HepG2 (cell line): Measurements from ENCODE around the gene OVAAL. TPM values are rescaled to one million over a fixed set of nuclear protein-coding genes. Genes with fewer than 3 reads are reported as not detected.

ENCODE experiments used
- ATAC-seq: fragments of 200-7000 bp; cut with Tn5 transposase; 3 replicates; pipeline ENCODE4 v1.9.1; 2020; ENCODE audit warnings: mild to moderate bottlenecking, moderate library complexity
- BruUV-seq: library from RNA; stranded (reverse); fragments of 400-500 nt; replicated peaks from 2 replicates; lab custom pipeline; 2021; lab: Mats Ljungman, UMichigan
- CTCF ChIA-PET: fragments of 300-600 bp; formaldehyde crosslinking; extraction: SDS; loops from one replicate; lab custom pipeline; 2021; ENCODE audit warnings: low total read pairs, inconsistent platforms, low intra/inter-chr PET ratio; lab: Yijun Ruan, JAX
- POLR2A ChIA-PET: fragments of 350-600 bp; sonication (Branson Sonifier 250); formaldehyde crosslinking; loops from one replicate; lab custom pipeline; 2020; ENCODE audit warnings: antibody characterized with exemption, inconsistent platforms; lab: Yijun Ruan, JAX
- DNase-seq: peaks from one replicate; pipeline ENCODE4 v3.0.0-alpha.2; 2015; ENCODE audit warnings: low spot score
- FAIRE-seq: peaks from 3 replicates; lab custom pipeline; 2011; peaks lifted over from hg19 to GRCh38; lab: Jason Lieb, UNC
- H2AFZ ChIP-seq: one replicate; pipeline ENCODE4 v1.6.1; 2011; ENCODE audit warnings: low read length, inconsistent platforms
- H3K27ac ChIP-seq: fragments of 300-600 bp; 3 replicates; pipeline ENCODE4 v1.8.0; 2011; ENCODE audit warnings: mixed run types, mild to moderate bottlenecking, mixed read lengths, low read length, inconsistent platforms; ENCODE audit not compliant: insufficient read depth; ENCODE audit errors: extremely low read length
- H3K27me3 ChIP-seq, 2 experiments: fragments of 200-600 bp in 1 of 2; 2 replicates in 1 of 2; 3 replicates in 1 of 2; pipeline versions ENCODE4 v1.6.0 to v1.8.0; 2011; ENCODE audit warnings: low read length in 2 of 2, mild to moderate bottlenecking in 2 of 2, moderate library complexity in 2 of 2, inconsistent platforms in 1 of 2; ENCODE audit not compliant: insufficient read depth in 2 of 2, control insufficient read depth in 1 of 2
- H3K36me3 ChIP-seq, 2 experiments: fragments of 200-600 bp in 1 of 2; replicated peaks in 1 of 2; 2 replicates in 1 of 2; 3 replicates in 1 of 2; pipeline versions ENCODE4 v1.5.1 to v1.8.0; 2011; ENCODE audit warnings: low read length in 2 of 2, inconsistent platforms in 1 of 2; ENCODE audit not compliant: insufficient read depth in 2 of 2, control insufficient read depth in 1 of 2
- H3K4me1 ChIP-seq: 2 replicates; pipeline ENCODE4 v1.5.1; 2012; ENCODE audit warnings: low read length, inconsistent platforms; ENCODE audit not compliant: insufficient read depth
- H3K4me2 ChIP-seq: 2 replicates; pipeline ENCODE4 v1.6.0; 2011; ENCODE audit warnings: low read depth, low read length, inconsistent platforms
- H3K4me3 ChIP-seq, 3 experiments: fragments of 200-600 bp in 1 of 3; sonication (generic), shearing (Covaris generic) in 1 of 3; replicated peaks in 1 of 3; 2 replicates each; pipeline ENCODE4 v1.5.1; 2011 to 2016; ENCODE audit warnings: low read length in 3 of 3, inconsistent platforms in 2 of 3, low read depth in 2 of 3, mild to moderate bottlenecking in 2 of 3, control low read depth in 1 of 3, mixed read lengths in 1 of 3; ENCODE audit not compliant: insufficient read depth in 1 of 3
- H3K79me2 ChIP-seq: one replicate; pipeline ENCODE4 v1.6.1; 2011; ENCODE audit warnings: low read length, inconsistent platforms; ENCODE audit not compliant: insufficient read depth
- H3K9ac ChIP-seq: 2 replicates; pipeline ENCODE4 v1.6.0; 2011; ENCODE audit warnings: mild to moderate bottlenecking, low read depth, low read length, inconsistent platforms; ENCODE audit not compliant: insufficient read depth
- H3K9me3 ChIP-seq: 2 replicates; pipeline ENCODE4 v1.5.1; 2012; ENCODE audit warnings: mild to moderate bottlenecking, low read length
- H4K20me1 ChIP-seq: 2 replicates; pipeline ENCODE4 v1.6.0; 2011; ENCODE audit warnings: inconsistent platforms, mild to moderate bottlenecking, low read length, moderate library complexity; ENCODE audit not compliant: insufficient read depth
- AKNA ChIP-seq: sonication (generic); formaldehyde crosslinking; IDR thresholded peaks from 2 replicates; pipeline ENCODE4 v1.4.0; 2020; ENCODE audit warnings: missing genetic modification reagents, borderline replicate concordance
- E2F1 ChIP-seq: sonication (generic); formaldehyde crosslinking; IDR thresholded peaks from 2 replicates; pipeline ENCODE4 v1.5.0; 2020; ENCODE audit warnings: missing genetic modification reagents
- GATAD2A ChIP-seq: IDR thresholded peaks from 2 replicates; pipeline ENCODE4 v1.6.1; 2016
- MLLT10 ChIP-seq: sonication (generic); formaldehyde crosslinking; IDR thresholded peaks from 2 replicates; pipeline ENCODE4 v1.4.0; 2020; ENCODE audit warnings: missing genetic modification reagents
- MYNN ChIP-seq: sonication (generic); formaldehyde crosslinking; IDR thresholded peaks from 2 replicates; pipeline ENCODE4 v1.4.0; 2020; ENCODE audit warnings: mild to moderate bottlenecking, low read depth, missing genetic modification reagents
- NONO ChIP-seq, 2 experiments: fragments of 450-650 bp in 1 of 2; sonication (generic) in 1 of 2; formaldehyde crosslinking in 1 of 2; IDR thresholded peaks in 1 of 2; conservative IDR thresholded peaks in 1 of 2; 2 replicates each; pipeline versions ENCODE4 v1.6.1 to v1.8.0; 2017 to 2022; ENCODE audit warnings: mild to moderate bottlenecking in 1 of 2, missing genetic modification reagents in 1 of 2, moderate library complexity in 1 of 2
- RFX3 ChIP-seq: IDR thresholded peaks from 2 replicates; pipeline ENCODE4 v1.6.1; 2016; ENCODE audit warnings: missing biosample characterization, missing genetic modification reagents
- SP5 ChIP-seq: IDR thresholded peaks from 2 replicates; pipeline ENCODE4 v1.6.1; 2016; ENCODE audit warnings: low read depth, borderline replicate concordance
- ZBED4 ChIP-seq: sonication (generic); formaldehyde crosslinking; IDR thresholded peaks from 2 replicates; pipeline ENCODE4 v1.4.0; 2020; ENCODE audit warnings: missing genetic modification reagents, borderline replicate concordance
- ZNF639 ChIP-seq: conservative IDR thresholded peaks from 2 replicates; pipeline ENCODE4 v1.6.1; 2018; ENCODE audit warnings: missing genetic modification reagents
- ZNF781 ChIP-seq: sonication (generic); formaldehyde crosslinking; IDR thresholded peaks from 2 replicates; pipeline ENCODE4 v1.5.1; 2020; ENCODE audit warnings: borderline replicate concordance, mild to moderate bottlenecking, missing genetic modification reagents; ENCODE audit errors: not compliant biosample characterization
- WGBS: methylation state at CpG from one replicate; pipeline ENCODE4 v1.1.6; 2017; ENCODE audit warnings: low lambda C conversion rate; 5-methylcytosine and 5-hydroxymethylcytosine counted together
- in situ Hi-C: cut with HindIII; loops from 2 replicates; pipeline ENCODE4 v1.10.0; 2017; ENCODE audit warnings: low pct_unique_long_range_greater_than_20kb; ENCODE audit not compliant: extremely low pct_ligation_motif_present
- intact Hi-C: fragments of 100-400 bp; cut with micrococcal nuclease; formaldehyde crosslinking; loops from one replicate; pipeline ENCODE4 v1.10.0; 2022; ENCODE audit not compliant: unreplicated experiment
- polyA plus RNA-seq, 8 experiments: library from polyadenylated mRNA; depleted of rRNA in 3 of 8; stranded (reverse) in 7 of 8; unstranded in 1 of 8; fragments of >200 nt; fragmentation: Illumina TruSeq in 4 of 8; extraction: Trizol in 4 of 8; gene quantifications; 2 replicates each; pipeline versions ENCODE4 v1.2.1 to v1.2.3, GENCODE V29; 2011 to 2016; ENCODE audit warnings: low read depth in 4 of 8, missing spikeins in 1 of 8, mixed read lengths in 1 of 8; ENCODE audit not compliant: insufficient read depth in 1 of 8
- total RNA-seq, 5 experiments: library from RNA; depleted of rRNA; stranded (reverse); fragments of >200 nt; fragmentation: Illumina TruSeq; extraction: Trizol; gene quantifications; 2 replicates each; pipeline ENCODE4 v1.2.3, GENCODE V29; 2016; ENCODE audit warnings: low read depth in 1 of 5

Gene OVAAL
- total and polyA plus RNA-seq, 2 of the 13 experiments (the other 11 are each of a cell fraction or from before 2014, with no cell fraction given): 0.04 TPM; not detected in 1

- no peaks in the 10 kb centered on the region for H4K20me1 ChIP-seq
- ChIA-PET CTCF (no interaction called here), POLR2A (no interaction called here)
- WGBS: 45% methylated on average over 10 of the region's 10 CpGs
- DNase-seq (no peak), ATAC-seq (no peak; the same call in 2 of the 3 replicates), FAIRE-seq (no peak)
- BruUV-seq: no TSS peak
- H3K27me3 ChIP-seq: no peaks in the 10 kb centered on the region
- peak overlapping the region; percentile 22; the same call in 1 of the 2 replicates for H3K4me2 ChIP-seq
- no peaks in the 10 kb centered on the region for H3K36me3 ChIP-seq
- intact Hi-C loops: no loop called here
- no peak overlapping the region for H3K4me3 ChIP-seq
- H3K9me3 ChIP-seq: no peaks in the 10 kb centered on the region
- H3K79me2 ChIP-seq: no peaks in the 10 kb centered on the region
- no peak overlapping the region for H3K27ac ChIP-seq
- no peak overlapping the region for H2AFZ ChIP-seq
- H3K9ac ChIP-seq: no peak overlapping the region
- peaks cover 34% of the 10 kb centered on the region for H3K4me1 ChIP-seq
- in situ Hi-C loops: no loop called here
- no peak for TF ChIP-seq MLLT10 (CRISPR knock-in tag)
- no peak for TF ChIP-seq RFX3 (CRISPR knock-in tag)
- TF ChIP-seq NONO (IDR thresholded peaks at IDR 0.05): no peak
- TF ChIP-seq NONO (CRISPR knock-in tag; conservative IDR thresholded peaks at IDR 0.05): no peak
- TF ChIP-seq SP5 (CRISPR knock-in tag): no peak
- no peak for TF ChIP-seq MYNN (CRISPR knock-in tag)
- no peak for TF ChIP-seq ZNF781 (CRISPR knock-in tag)
- TF ChIP-seq GATAD2A (CRISPR knock-in tag): no peak
- TF ChIP-seq ZNF639 (CRISPR knock-in tag): no peak
- no peak for TF ChIP-seq ZBED4 (CRISPR knock-in tag)
- TF ChIP-seq E2F1: no peak
- TF ChIP-seq AKNA: no peak
Observed at GRCh38 chr1:180571832-180572636, 13.3 kb downstream of the OVAAL start.
